ENCODE data around the gene SLCO1A2. TPM values are rescaled to one million over a fixed set of nuclear protein-coding genes. Genes with fewer than 3 reads are reported as not detected.
"Not testable (repeated sequence)": the region's sequence is repeated elsewhere in the genome, so short reads cannot be mapped to it uniquely, and the experiment has no call there.

SLCO1A2 gene
- total RNA-seq, 4 donors from 2014 or later, result 0.22 TPM; not detected in 3

GRCh38 chr12:21370845-21371449, 36.2 kb upstream of the SLCO1A2 start:
- Histone ChIP-seq H3K9me3 (no peaks in the 10 kb centered on the region), H3K27ac (no peak overlapping the region), H3K4me1 (no peaks in the 10 kb centered on the region), H3K4me3 (no peak overlapping the region), H3K27me3 (no peaks in the 10 kb centered on the region), H3K36me3 (no peaks in the 10 kb centered on the region)
- 77 to 85% methylated on average over 7 of the region's 7 CpGs for WGBS, 2 donors
- no peak for TF ChIP-seq POLR2A (IDR thresholded peaks at IDR 0.05)
- TF ChIP-seq CTCF (IDR thresholded peaks at IDR 0.05), result no peak
- no peak for TF ChIP-seq EP300 (IDR thresholded peaks at IDR 0.05)
- no peak for DNase-seq (ENCODE audit: low spot score in 2 of 2)

GRCh38 chr12:21369141-21369980, 34.6 kb upstream of the SLCO1A2 start:
- Histone ChIP-seq H3K27ac (no peak overlapping the region), H3K4me3 (no peak overlapping the region), H3K27me3 (no peaks in the 10 kb centered on the region), H3K4me1 (no peaks in the 10 kb centered on the region), H3K9me3 (no peaks in the 10 kb centered on the region), H3K36me3 (no peaks in the 10 kb centered on the region)
- 59 to 62% methylated on average over 4 of the region's 4 CpGs for WGBS, 2 donors
- DNase-seq (ENCODE audit: low spot score in 2 of 2), result no peak
- TF ChIP-seq EP300 (IDR thresholded peaks at IDR 0.05), result no peak
- no peak for TF ChIP-seq POLR2A (IDR thresholded peaks at IDR 0.05)
- TF ChIP-seq CTCF (IDR thresholded peaks at IDR 0.05), result no peak

- H3K4me3 ChIP-seq; H3K9me3 ChIP-seq; DNase-seq (ENCODE audit: low spot score in 2 of 2); H3K27me3 ChIP-seq; H3K4me1 ChIP-seq; H3K27ac ChIP-seq; H3K36me3 ChIP-seq: not testable (repeated sequence)
- 82 to 84% methylated on average over 10 of the region's 10 CpGs for WGBS, 2 donors
These were observed 25.9 kb upstream of the SLCO1A2 start for GRCh38 chr12:21360632-21361031.

GRCh38 chr12:21354641-21355040, 19.9 kb upstream of the SLCO1A2 start:
- H3K27me3 ChIP-seq, result no peaks in the 10 kb centered on the region
- no peak for TF ChIP-seq POLR2A (IDR thresholded peaks at IDR 0.05)
- TF ChIP-seq EP300 (IDR thresholded peaks at IDR 0.05), result no peak
- TF ChIP-seq CTCF (IDR thresholded peaks at IDR 0.05), result no peak
- no peak overlapping the region for H3K4me3 ChIP-seq
- no peaks in the 10 kb centered on the region for H3K4me1 ChIP-seq
- 88 to 90% methylated on average over 1 of the region's 1 CpG for WGBS, 2 donors
- no peak overlapping the region for H3K27ac ChIP-seq
- no peaks in the 10 kb centered on the region for H3K36me3 ChIP-seq
- no peak for DNase-seq (ENCODE audit: low spot score in 2 of 2)
- H3K9me3 ChIP-seq, result no peaks in the 10 kb centered on the region

GRCh38 chr12:21353948-21354347, 19.2 kb upstream of the SLCO1A2 start:
- H3K9me3 ChIP-seq, result no peaks in the 10 kb centered on the region
- H3K36me3 ChIP-seq, result no peaks in the 10 kb centered on the region
- no peak overlapping the region for H3K27ac ChIP-seq
- no peak for TF ChIP-seq POLR2A (IDR thresholded peaks at IDR 0.05)
- no peak for TF ChIP-seq EP300 (IDR thresholded peaks at IDR 0.05)
- no peak for TF ChIP-seq CTCF (IDR thresholded peaks at IDR 0.05)
- 89 to 90% methylated on average over 4 of the region's 4 CpGs for WGBS, 2 donors
- H3K4me3 ChIP-seq, result no peak overlapping the region
- no peaks in the 10 kb centered on the region for H3K27me3 ChIP-seq
- H3K4me1 ChIP-seq, result no peaks in the 10 kb centered on the region
- DNase-seq (ENCODE audit: low spot score in 2 of 2), result no peak

Data from tibial nerve (tissue), 4 donors.